Endothelial cell of umbilical vein (primary cell): ENCODE results near the gene S100A14. TPM values are rescaled to one million over a fixed set of nuclear protein-coding genes. Genes with fewer than 3 reads are reported as not detected.
A peak's percentile ranks its signal among the peaks of the same experiment; 100 is the strongest.

Source experiments
- BruUV-seq: library from RNA; stranded (reverse); fragments of 400-500 nt; replicated peaks from 2 replicates; lab custom pipeline; 2021; lab: Mats Ljungman, UMichigan
- CTCF ChIA-PET: fragments of 300-600, 350-600 bp; sonication (Branson Sonifier 250); formaldehyde crosslinking; loops from one replicate; lab custom pipeline; 2021; ENCODE audit warnings: antibody characterized with exemption, inconsistent platforms; lab: Charles Lee
- POLR2A ChIA-PET: fragments of 300-600, 350-600 bp; sonication (Branson Sonifier 250); formaldehyde crosslinking; loops from one replicate; lab custom pipeline; 2021; ENCODE audit warnings: antibody characterized with exemption, inconsistent platforms; lab: Charles Lee
- DNase-seq: peaks from one replicate; pipeline ENCODE4 v3.0.0-alpha.2; 2011; ENCODE audit warnings: low read depth, low spot score
- FAIRE-seq: peaks from 2 replicates; lab custom pipeline; 2011; peaks lifted over from hg19 to GRCh38; lab: Jason Lieb, UNC
- H2AFZ ChIP-seq: 2 replicates; pipeline ENCODE4 v1.6.0; 2012; ENCODE audit warnings: low read depth, low read length, control low read depth, inconsistent platforms
- H3K27ac ChIP-seq: 2 replicates; pipeline ENCODE4 v1.5.1; 2011; ENCODE audit warnings: low read depth, mild to moderate bottlenecking, control low read depth, low read length, moderate library complexity; ENCODE audit not compliant: insufficient read depth
- H3K27me3 ChIP-seq, 2 experiments: 2 replicates each; pipeline versions ENCODE4 v1.6.0 to v1.6.1; 2011; ENCODE audit warnings: low read length in 2 of 2, mixed read lengths in 1 of 2; ENCODE audit not compliant: control insufficient read depth in 2 of 2, insufficient read depth in 2 of 2
- H3K36me3 ChIP-seq, 2 experiments: 2 replicates in 1 of 2; 3 replicates in 1 of 2; pipeline ENCODE4 v1.5.1; 2011; ENCODE audit warnings: low read length in 2 of 2, mild to moderate bottlenecking in 1 of 2, moderate library complexity in 1 of 2; ENCODE audit not compliant: control insufficient read depth in 2 of 2, insufficient read depth in 2 of 2; ENCODE audit errors: extremely low read depth in 1 of 2
- H3K4me1 ChIP-seq: 3 replicates; pipeline ENCODE4 v1.5.1; 2011; ENCODE audit warnings: mild to moderate bottlenecking, low read length; ENCODE audit not compliant: control insufficient read depth, insufficient read depth; ENCODE audit errors: extremely low read depth
- H3K4me2 ChIP-seq: 2 replicates; pipeline ENCODE4 v1.6.1; 2011; ENCODE audit warnings: low read length, control low read depth, mixed read lengths; ENCODE audit not compliant: insufficient read depth
- H3K4me3 ChIP-seq, 3 experiments: fragments of 200-600 bp in 1 of 3; sonication (generic), shearing (Covaris generic) in 1 of 3; replicated peaks in 1 of 3; 2 replicates each; pipeline ENCODE4 v1.5.1; 2011 to 2016; ENCODE audit warnings: control low read depth in 3 of 3, low read length in 3 of 3, mild to moderate bottlenecking in 2 of 3, inconsistent platforms in 1 of 3, low read depth in 1 of 3, moderate library complexity in 1 of 3; ENCODE audit not compliant: insufficient read depth in 1 of 3
- H3K79me2 ChIP-seq: 2 replicates; pipeline ENCODE4 v1.6.0; 2012; ENCODE audit warnings: low read length, inconsistent platforms; ENCODE audit not compliant: control insufficient read depth, insufficient read depth
- H3K9ac ChIP-seq: replicated peaks from 2 replicates; pipeline ENCODE3; 2011; ENCODE audit warnings: low read length, control low read depth; ENCODE audit not compliant: insufficient read depth; ENCODE audit errors: extremely low read depth
- H3K9me1 ChIP-seq: replicated peaks from 3 replicates; pipeline ENCODE4 v1.6.0; 2011; ENCODE audit warnings: mild to moderate bottlenecking, low read length; ENCODE audit not compliant: control insufficient read depth, insufficient read depth; ENCODE audit errors: extremely low read depth
- H3K9me3 ChIP-seq: replicated peaks from 2 replicates; pipeline ENCODE4 v1.5.1; 2012; ENCODE audit warnings: low read length, inconsistent platforms; ENCODE audit not compliant: control insufficient read depth, insufficient read depth
- H4K20me1 ChIP-seq: replicated peaks from 2 replicates; pipeline ENCODE3; 2011; ENCODE audit warnings: mild to moderate bottlenecking, low read length; ENCODE audit not compliant: control insufficient read depth, insufficient read depth; ENCODE audit errors: extremely low read depth
- EZH2 ChIP-seq: IDR thresholded peaks from 2 replicates; pipeline ENCODE4 v1.6.1; 2012; ENCODE audit warnings: borderline replicate concordance, low read depth, mild to moderate bottlenecking, moderate library complexity, low read length, inconsistent platforms; ENCODE audit not compliant: severe bottlenecking
- FOS ChIP-seq: IDR thresholded peaks from 2 replicates; pipeline ENCODE4 v1.6.1; 2011; ENCODE audit warnings: mild to moderate bottlenecking, low read length, moderate library complexity, borderline replicate concordance; ENCODE audit not compliant: insufficient read depth
- GATA2 ChIP-seq: IDR thresholded peaks from 2 replicates; pipeline ENCODE4 v1.7.0; 2011; ENCODE audit warnings: low read depth, mild to moderate bottlenecking, moderate library complexity, mixed read lengths, low read length; ENCODE audit not compliant: insufficient read length, insufficient read depth
- JUN ChIP-seq: IDR thresholded peaks from 2 replicates; pipeline ENCODE4 v1.6.1; 2011; ENCODE audit warnings: borderline replicate concordance, low read depth; ENCODE audit not compliant: insufficient read length, insufficient read depth
- MAX ChIP-seq: IDR thresholded peaks from 2 replicates; pipeline ENCODE4 v1.6.1; 2011; ENCODE audit not compliant: insufficient read depth, insufficient read length
- MYC ChIP-seq: IDR thresholded peaks from one replicate; pipeline ENCODE4 v1.6.1; 2011; ENCODE audit warnings: mild to moderate bottlenecking, low read depth, low read length
- POLR2A ChIP-seq: IDR thresholded peaks from 2 replicates; pipeline ENCODE4 v1.6.1; 2012; ENCODE audit warnings: low read depth, mild to moderate bottlenecking, control low read depth, low read length
- POLR2AphosphoS5 ChIP-seq: IDR thresholded peaks from 2 replicates; pipeline ENCODE4 v1.6.1; 2012; ENCODE audit warnings: low read depth, mild to moderate bottlenecking, control low read depth, low read length, moderate library complexity; ENCODE audit not compliant: insufficient read depth
- dilution Hi-C: fragments of 300-500 bp; cut with MboI; formaldehyde crosslinking; loops from one replicate; pipeline ENCODE4 v1.15.0; 2019; ENCODE audit warnings: low sequenced_read_pairs; ENCODE audit not compliant: extremely low pct_ligation_motif_present
- intact Hi-C: fragments of 100-400 bp; cut with micrococcal nuclease; formaldehyde crosslinking; loops from one replicate; pipeline ENCODE4 v1.10.0; 2022
- polyA plus RNA-seq, 4 experiments: library from polyadenylated mRNA; depleted of rRNA in 3 of 4; stranded (reverse) in 3 of 4; unstranded in 1 of 4; fragments of >200 nt; gene quantifications; 2 replicates each; pipeline versions ENCODE4 v1.2.1 to v1.2.3, GENCODE V29; 2011 to 2012; ENCODE audit warnings: missing spikeins in 1 of 4
- total RNA-seq: library from RNA; stranded (reverse); gene quantifications from 2 replicates; pipeline ENCODE4 v1.2.3, GENCODE V29; 2021
- TF ChIP-seq, protein P1 (sequence below), 2 donors: IDR thresholded peaks; 1 replicate in 1 of 2; 2 replicates in 1 of 2; pipeline ENCODE4 v1.5.1; 2011; ENCODE audit warnings: low read length in 2 of 2, mild to moderate bottlenecking in 2 of 2, moderate library complexity in 2 of 2, control low read depth in 1 of 2, inconsistent platforms in 1 of 2, low read depth in 1 of 2; ENCODE audit not compliant: insufficient read depth in 1 of 2; ENCODE audit errors: extremely low read depth in 1 of 2

Gene S100A14
- total and polyA plus RNA-seq, 2 donors (not counting 3 experiments of a cell fraction or from before 2014, with no cell fraction given): 0.10 TPM; not detected in 1

- Histone ChIP-seq H3K9ac (peak overlapping the region; percentile 98), H3K4me2 (peak overlapping the region; percentile 63), H4K20me1 (no peaks in the 10 kb centered on the region), H3K9me1 (no peaks in the 10 kb centered on the region), H3K79me2 (peaks cover 45% of the 10 kb centered on the region), H2AFZ (no peak overlapping the region), H3K27me3 (no peaks in the 10 kb centered on the region), H3K36me3 (peaks cover 13% of the 10 kb centered on the region in 2 experiments), H3K4me1 (peaks cover 40% of the 10 kb centered on the region), H3K27ac (peak overlapping the region; percentile 98), H3K4me3 (peak overlapping the region in 1 of 3 experiments; percentile 86), H3K9me3 (no peaks in the 10 kb centered on the region)
- ChIA-PET CTCF (interaction anchor here (5.4 to 7.7 kb wide), 2 partner anchors 18 to 37 kb away, joined by 42 to 54 read pairs; partner anchors contain the start of genes S100A1 and S100A13), POLR2A (interaction anchor here (1.4 to 4.9 kb wide), 3 partner anchors 18 to 43 kb away, joined by 4 to 43 read pairs (median 28); partner anchors contain the start of genes CHTOP, S100A1 and S100A13)
- TF ChIP-seq POLR2AphosphoS5: no peak
- TF ChIP-seq POLR2A: no peak
- TF ChIP-seq MYC: no peak
- TF ChIP-seq MAX: no peak
- TF ChIP-seq EZH2: no peak
- TF ChIP-seq GATA2: peak; percentile 54
- TF ChIP-seq FOS: no peak
- TF ChIP-seq, protein P1, sequence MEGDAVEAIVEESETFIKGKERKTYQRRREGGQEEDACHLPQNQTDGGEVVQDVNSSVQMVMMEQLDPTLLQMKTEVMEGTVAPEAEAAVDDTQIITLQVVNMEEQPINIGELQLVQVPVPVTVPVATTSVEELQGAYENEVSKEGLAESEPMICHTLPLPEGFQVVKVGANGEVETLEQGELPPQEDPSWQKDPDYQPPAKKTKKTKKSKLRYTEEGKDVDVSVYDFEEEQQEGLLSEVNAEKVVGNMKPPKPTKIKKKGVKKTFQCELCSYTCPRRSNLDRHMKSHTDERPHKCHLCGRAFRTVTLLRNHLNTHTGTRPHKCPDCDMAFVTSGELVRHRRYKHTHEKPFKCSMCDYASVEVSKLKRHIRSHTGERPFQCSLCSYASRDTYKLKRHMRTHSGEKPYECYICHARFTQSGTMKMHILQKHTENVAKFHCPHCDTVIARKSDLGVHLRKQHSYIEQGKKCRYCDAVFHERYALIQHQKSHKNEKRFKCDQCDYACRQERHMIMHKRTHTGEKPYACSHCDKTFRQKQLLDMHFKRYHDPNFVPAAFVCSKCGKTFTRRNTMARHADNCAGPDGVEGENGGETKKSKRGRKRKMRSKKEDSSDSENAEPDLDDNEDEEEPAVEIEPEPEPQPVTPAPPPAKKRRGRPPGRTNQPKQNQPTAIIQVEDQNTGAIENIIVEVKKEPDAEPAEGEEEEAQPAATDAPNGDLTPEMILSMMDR (IDR thresholded peaks at IDR 0.05; ENCODE audit: extremely low read depth in 1 of 2, insufficient read depth in 1 of 2, low read depth in 1 of 2, low read length in 2 of 2): no peak
- TF ChIP-seq JUN: no peak
- TSS peak; percentile 69 for BruUV-seq
- DNase-seq (no peak), FAIRE-seq (no peak)
- intact Hi-C loops (loop anchor here (1.0 kb wide), 5 partner anchors 11 to 76 kb away; partner anchors contain the start of genes CHTOP, S100A13 and SNAPIN), dilution Hi-C loops (no loop called here)
Measured at GRCh38 chr1:153609585-153609907, 6.6 kb downstream of the S100A14 start.
